Mesothelial cell of epicardium (in vitro differentiated cells): ENCODE data around the gene MEGF8. TPM values are rescaled to one million over a fixed set of nuclear protein-coding genes. Genes with fewer than 3 reads are reported as not detected.

Experiments
- DNase-seq, 2 experiments: peaks; one replicate each; pipeline ENCODE4 v3.0.0; 2021; ENCODE audit warnings: low spot score in 2 of 2; ENCODE audit not compliant: unreplicated experiment in 2 of 2
- H3K27ac Mint-ChIP-seq: 2 replicates; pipeline ENCODE4 v1.8.0; 2021; ENCODE audit warnings: mixed read lengths
- H3K27me3 Mint-ChIP-seq: 2 replicates; pipeline ENCODE4 v1.8.0; 2021; ENCODE audit warnings: low read depth, mixed read lengths
- H3K36me3 Mint-ChIP-seq: 2 replicates; pipeline ENCODE4 v1.8.0; 2021; ENCODE audit warnings: mixed read lengths
- H3K4me1 Mint-ChIP-seq: 2 replicates; pipeline ENCODE4 v1.8.0; 2021; ENCODE audit warnings: mixed read lengths
- H3K4me3 Mint-ChIP-seq: 2 replicates; pipeline ENCODE4 v1.8.0; 2021; ENCODE audit warnings: mild to moderate bottlenecking, moderate library complexity, mixed read lengths
- H3K9me3 Mint-ChIP-seq: 2 replicates; pipeline ENCODE4 v1.8.0; 2021; ENCODE audit warnings: mixed read lengths
- CTCF ChIP-seq: fragments of 200-600 bp; sonication (generic); IDR thresholded peaks from one replicate; pipeline ENCODE4 v1.5.0; 2021; ENCODE audit warnings: antibody characterized with exemption; ENCODE audit not compliant: unreplicated experiment
- total RNA-seq: library from RNA; stranded (reverse); gene quantifications from 3 replicates; pipeline ENCODE4 v1.2.1, GENCODE V29; 2021

MEGF8 gene
- total RNA-seq, 1 donor from 2014 or later, result 58.9 TPM

- no peaks in the 10 kb centered on the region for H3K36me3 Mint-ChIP-seq
- H3K27ac Mint-ChIP-seq, result no peak within 1 kb of the TSS
- peak within 1 kb of the TSS; percentile 63 for H3K4me3 Mint-ChIP-seq
- no peaks in the 10 kb centered on the region for H3K9me3 Mint-ChIP-seq
- DNase-seq, result peak in 1 of 2 experiments; percentile 62
- peaks cover 7% of the 10 kb centered on the region for H3K4me1 Mint-ChIP-seq
- no peak for TF ChIP-seq CTCF
- peaks cover 57% of the 10 kb centered on the region for H3K27me3 Mint-ChIP-seq
Measured at GRCh38 chr19:42313096-42313839, 12.2 kb upstream of the MEGF8 start, which contains the start of gene TMEM145. TMEM145 (plus strand) TSS chr19:42313309; CDS start chr19:42313377, 68 bp downstream.

GRCh38 chr19:42313840-42314755, 11.3 kb upstream of the MEGF8 start:
- peak overlapping the region; percentile 63 for H3K4me3 Mint-ChIP-seq
- H3K4me1 Mint-ChIP-seq, result peaks cover 7% of the 10 kb centered on the region
- H3K9me3 Mint-ChIP-seq, result no peaks in the 10 kb centered on the region
- H3K27ac Mint-ChIP-seq, result no peak overlapping the region
- TF ChIP-seq CTCF, result no peak
- no peak for DNase-seq
- H3K36me3 Mint-ChIP-seq, result no peaks in the 10 kb centered on the region
- H3K27me3 Mint-ChIP-seq, result peaks cover 63% of the 10 kb centered on the region

- no peak for TF ChIP-seq CTCF
- Mint-ChIP-seq H3K9me3 (no peaks in the 10 kb centered on the region), H3K4me1 (peaks cover 7% of the 10 kb centered on the region), H3K4me3 (no peak overlapping the region), H3K27me3 (peaks cover 69% of the 10 kb centered on the region), H3K36me3 (no peaks in the 10 kb centered on the region), H3K27ac (no peak overlapping the region)
- no peak for DNase-seq
Measured at GRCh38 chr19:42315024-42315423, 10.4 kb upstream of the MEGF8 start.

- H3K4me3 Mint-ChIP-seq, result no peak overlapping the region
- no peaks in the 10 kb centered on the region for H3K9me3 Mint-ChIP-seq
- no peak for TF ChIP-seq CTCF
- DNase-seq, result no peak
- peaks cover 79% of the 10 kb centered on the region for H3K27me3 Mint-ChIP-seq
- peaks cover 7% of the 10 kb centered on the region for H3K4me1 Mint-ChIP-seq
- H3K36me3 Mint-ChIP-seq, result no peaks in the 10 kb centered on the region
- H3K27ac Mint-ChIP-seq, result no peak overlapping the region
Measured at GRCh38 chr19:42316223-42317211, 8.9 kb upstream of the MEGF8 start.

- H3K27ac Mint-ChIP-seq, result no peak overlapping the region
- H3K9me3 Mint-ChIP-seq, result no peaks in the 10 kb centered on the region
- no peaks in the 10 kb centered on the region for H3K36me3 Mint-ChIP-seq
- no peak overlapping the region for H3K4me3 Mint-ChIP-seq
- peaks cover 81% of the 10 kb centered on the region for H3K27me3 Mint-ChIP-seq
- H3K4me1 Mint-ChIP-seq, result peaks cover 7% of the 10 kb centered on the region
- TF ChIP-seq CTCF, result no peak
- DNase-seq, result no peak
Measured at GRCh38 chr19:42317535-42317934, 7.9 kb upstream of the MEGF8 start.
